LHCN-M2 (cell line): ENCODE measurements around the gene SCD5. TPM values are rescaled to one million over a fixed set of nuclear protein-coding genes. Genes with fewer than 3 reads are reported as not detected.
"Not testable (repeated sequence)": the region's sequence is repeated elsewhere in the genome, so short reads cannot be mapped to it uniquely, and the experiment has no call there.

Experiments
- DNase-seq: peaks from one replicate; pipeline ENCODE4 v3.0.0-alpha.2; 2012; ENCODE audit warnings: low read depth
- polyA plus RNA-seq: library from polyadenylated mRNA; unstranded; fragments of >200 nt; gene quantifications from one replicate; pipeline ENCODE4 v1.2.1, GENCODE V29; 2012; ENCODE audit warnings: missing spikeins
- total RNA-seq: library from RNA; depleted of rRNA; stranded (reverse); fragments of >200 nt; gene quantifications from 2 replicates; pipeline ENCODE4 v1.2.3, GENCODE V29; 2014; rRNA removed

Gene SCD5
- total RNA-seq, result 23.8 and 31.3 TPM in 2 replicates
- 6.6 TPM for polyA plus RNA-seq

- peak; percentile 85 for DNase-seq
Observed at GRCh38 chr4:82798168-82799005, at the start of gene SCD5. Gene SCD5 (minus strand): TSS chr4:82798796. CDS start chr4:82798537, 259 bp downstream.

- peak; percentile 37 for DNase-seq
Observed at GRCh38 chr4:82842593-82842992, 44.0 kb upstream of the SCD5 start.

- DNase-seq, result no peak
Observed at GRCh38 chr4:82839624-82840023, 41.0 kb upstream of the SCD5 start.

GRCh38 chr4:82833696-82834313 lies 35.2 kb upstream of the SCD5 start:
- DNase-seq, result peak; percentile 81

GRCh38 chr4:82833060-82833459 lies 34.5 kb upstream of the SCD5 start:
- DNase-seq, result not testable (repeated sequence)

GRCh38 chr4:82825425-82825824 lies 26.8 kb upstream of the SCD5 start:
- no peak for DNase-seq

GRCh38 chr4:82823062-82823461 lies 24.5 kb upstream of the SCD5 start:
- DNase-seq, result peak; percentile 34

- DNase-seq, result no peak
Observed at GRCh38 chr4:82820689-82821088, 22.1 kb upstream of the SCD5 start.

- no peak for DNase-seq
Observed at GRCh38 chr4:82818664-82819662, 20.4 kb upstream of the SCD5 start.

- DNase-seq, result not testable (repeated sequence)
Observed at GRCh38 chr4:82816874-82817273, 18.3 kb upstream of the SCD5 start.

- no peak for DNase-seq
Observed at GRCh38 chr4:82814034-82814433, 15.4 kb upstream of the SCD5 start.

- DNase-seq, result peak; percentile 8
Observed at GRCh38 chr4:82811838-82812341, 13.3 kb upstream of the SCD5 start.

GRCh38 chr4:82811392-82811791 lies 12.8 kb upstream of the SCD5 start:
- no peak for DNase-seq

GRCh38 chr4:82810176-82810575 lies 11.6 kb upstream of the SCD5 start:
- DNase-seq, result no peak

- DNase-seq, result no peak
Observed at GRCh38 chr4:82809619-82810018, 11.0 kb upstream of the SCD5 start.

- no peak for DNase-seq
Observed at GRCh38 chr4:82803746-82804145, 5.2 kb upstream of the SCD5 start.

GRCh38 chr4:82802911-82803310 lies 4.3 kb upstream of the SCD5 start:
- DNase-seq, result no peak

GRCh38 chr4:82801910-82802521 lies 3.4 kb upstream of the SCD5 start:
- DNase-seq, result no peak

GRCh38 chr4:82799006-82799881 lies 648 bp upstream of the SCD5 start:
- DNase-seq, result no peak
